ENCODE measurements around the gene DZANK1.
"Not testable (repeated sequence)": the region's sequence is repeated elsewhere in the genome, so short reads cannot be mapped to it uniquely, and the experiment has no call there.

DZANK1 gene

DNA sequence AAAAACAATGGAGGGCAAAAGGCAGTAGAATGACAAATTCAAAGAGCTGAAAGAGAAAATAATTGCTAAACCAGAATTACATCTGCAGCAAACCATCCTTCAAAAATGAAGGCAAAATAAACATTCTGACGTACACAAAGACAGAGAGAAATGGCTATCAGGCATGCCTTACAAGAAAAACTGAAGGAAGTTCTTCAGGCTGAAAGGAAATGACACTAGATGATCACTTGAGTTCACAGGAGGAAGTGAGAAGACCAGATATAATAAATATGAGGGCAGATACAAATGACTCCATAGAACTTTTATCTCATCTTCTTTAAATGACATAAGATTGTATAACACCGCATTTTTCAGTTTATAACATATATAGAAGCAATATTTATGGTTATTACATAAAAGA is 30.0 kb downstream of the DZANK1 start:
- no peak for DNase-seq

DNA sequence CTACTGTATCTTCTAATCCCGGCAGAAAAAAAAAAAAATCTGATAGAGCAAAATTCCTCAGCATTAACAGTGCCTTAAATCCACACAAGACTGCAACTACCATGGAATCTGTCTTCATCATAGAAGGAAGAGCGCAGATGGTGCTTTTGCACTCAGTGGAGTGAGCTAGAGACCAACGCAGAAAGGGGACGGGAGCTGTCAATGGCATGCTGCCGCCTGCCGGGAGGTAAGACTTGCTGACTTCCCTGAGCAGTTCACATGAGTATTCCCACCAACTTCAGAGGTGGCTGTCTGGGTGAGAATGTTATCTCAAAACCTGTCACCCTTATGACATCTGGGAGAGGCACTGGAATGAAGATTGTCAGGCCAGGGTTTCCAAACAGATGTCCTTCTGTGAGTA is 35.6 kb downstream of the DZANK1 start:
- DNase-seq, result no peak

DNA sequence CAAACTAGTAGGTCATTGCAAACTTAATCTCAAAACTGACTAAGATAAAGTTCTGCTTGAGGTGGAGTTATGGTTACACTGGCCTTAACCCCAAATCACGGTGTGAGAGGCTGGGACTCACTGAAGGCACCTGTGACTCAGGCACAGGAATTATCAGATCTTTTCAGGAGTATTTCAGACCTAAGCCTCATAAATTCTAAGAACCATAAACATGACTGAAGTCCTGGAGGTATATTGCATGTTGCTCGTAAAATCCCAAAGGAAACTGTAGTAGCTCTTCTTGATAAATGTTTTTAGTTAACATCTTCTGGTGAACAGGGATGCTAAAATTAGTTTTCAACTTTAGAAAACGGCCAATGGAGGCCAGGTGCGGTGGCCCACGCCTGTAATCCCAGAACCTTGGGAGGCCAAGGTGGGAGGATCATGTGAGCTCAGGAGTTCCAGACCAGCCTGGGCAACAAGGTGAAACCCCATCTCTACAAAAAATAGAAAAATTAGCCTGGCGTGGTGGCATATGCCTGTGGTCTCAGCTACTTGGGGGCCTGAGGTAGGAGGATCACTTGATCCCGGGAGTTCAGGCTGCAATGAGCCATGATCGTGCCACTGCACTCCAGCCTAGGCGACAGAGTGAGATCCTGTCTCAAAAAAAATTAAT is 36.5 kb downstream of the DZANK1 start:
- no peak for DNase-seq

DNA sequence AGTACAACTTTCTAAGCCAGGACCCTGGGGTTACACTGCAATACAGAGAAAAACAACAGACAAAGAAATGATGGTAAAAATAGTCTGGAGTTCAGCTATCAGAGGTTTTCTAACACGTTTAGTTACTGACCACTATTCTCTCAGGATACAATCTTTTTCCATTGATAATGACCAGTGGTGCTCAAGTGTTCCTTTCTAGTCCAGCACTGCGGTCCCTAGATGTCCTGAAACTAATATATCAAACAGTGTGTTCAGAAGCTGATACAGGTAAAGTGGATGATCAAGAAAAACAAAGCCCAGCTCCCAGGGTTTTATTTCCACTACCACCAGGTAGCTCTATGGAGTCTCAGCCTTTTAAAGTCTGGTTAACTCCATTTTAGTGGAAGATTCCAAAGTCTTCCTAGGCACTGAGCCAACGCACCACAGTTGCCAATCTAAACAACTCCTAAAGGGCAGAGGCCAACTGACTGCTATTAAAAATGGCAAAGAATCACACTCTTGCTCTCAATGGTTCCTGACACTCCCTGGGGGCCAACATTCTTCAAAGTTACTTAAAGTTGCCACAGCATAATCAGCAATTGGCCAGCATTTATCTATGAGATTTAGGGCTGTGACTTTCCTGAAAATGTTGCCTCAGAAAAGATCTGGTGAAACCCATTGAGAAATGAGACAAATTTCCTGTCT is 38.2 kb downstream of the DZANK1 start:
- no peak for DNase-seq

DNA sequence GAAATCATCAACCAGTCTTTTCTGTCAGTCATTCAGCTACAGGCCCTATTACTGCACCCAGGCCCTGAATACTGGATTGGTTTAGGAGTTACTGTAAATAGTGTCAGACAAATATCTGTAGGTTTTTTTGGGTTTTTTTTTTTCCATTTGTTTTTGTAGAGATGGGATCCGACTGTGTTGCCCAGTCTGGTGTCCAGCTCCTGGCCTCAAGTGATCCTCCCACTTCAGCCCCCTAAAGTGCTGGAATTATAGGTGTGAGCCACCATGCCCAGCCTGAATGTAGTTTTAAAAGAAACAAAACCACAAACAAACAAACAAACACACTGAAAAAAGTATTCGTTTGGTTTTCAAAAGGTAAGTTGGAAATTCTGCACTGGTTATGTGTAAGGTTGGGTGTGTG is 39.6 kb downstream of the DZANK1 start:
- no peak for DNase-seq

DNA sequence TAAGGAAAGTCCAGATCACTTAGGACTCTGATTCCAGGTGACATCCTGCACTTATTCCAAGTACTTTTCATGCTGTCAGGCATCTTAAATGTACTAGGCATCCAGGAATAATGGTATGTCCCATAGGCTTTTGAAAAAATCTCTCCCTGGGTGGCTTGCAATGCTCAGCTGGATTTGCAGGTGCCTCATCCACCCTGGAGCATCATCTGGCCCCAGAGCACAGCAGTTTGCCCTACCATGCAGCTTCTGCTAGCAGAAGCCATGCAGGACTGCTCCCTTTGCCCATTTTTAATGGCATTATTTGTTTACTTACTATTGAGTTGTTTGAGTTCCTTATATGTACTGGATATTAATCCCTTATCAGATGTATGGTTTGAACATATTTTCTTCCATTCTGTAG is 45.2 kb downstream of the DZANK1 start:
- DNase-seq, result no peak

DNA sequence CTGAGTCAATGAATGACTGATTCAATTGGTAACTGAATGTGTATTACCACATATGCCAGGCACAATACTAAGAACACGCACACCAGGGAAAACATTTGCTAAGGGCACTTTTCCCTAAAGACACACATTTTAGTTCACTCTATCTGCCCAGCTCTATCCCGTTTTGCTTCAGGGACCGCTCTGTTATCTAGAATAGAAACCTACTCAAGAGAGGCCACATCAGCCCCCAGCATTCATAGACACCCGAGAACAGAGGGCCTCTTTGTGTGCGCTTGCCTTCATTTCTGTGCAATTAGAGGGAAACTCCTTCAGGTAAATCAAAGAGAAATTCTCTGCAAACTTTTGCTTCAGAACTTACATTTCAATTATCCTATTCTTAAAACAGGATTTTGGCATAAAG is 50.3 kb downstream of the DZANK1 start:
- no peak for DNase-seq

DNA sequence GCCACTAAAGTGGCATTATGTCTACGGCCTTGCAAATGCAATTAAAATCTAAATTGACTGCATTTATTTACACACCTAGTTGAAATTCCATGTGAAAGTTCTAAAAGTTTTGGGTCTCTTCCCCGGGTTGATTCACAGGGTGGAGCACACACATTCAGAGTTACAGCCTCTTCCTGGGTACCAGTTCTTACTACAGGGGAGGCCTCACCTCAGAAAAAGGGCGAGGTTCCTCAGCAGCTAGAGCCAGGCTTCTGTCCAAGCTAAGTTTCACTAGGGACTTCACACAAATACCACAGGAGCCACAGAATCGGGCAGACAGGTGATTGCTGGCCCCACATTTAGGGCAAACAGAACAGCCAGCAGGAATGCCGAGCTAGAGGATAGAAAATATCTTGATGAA is 52.7 kb downstream of the DZANK1 start:
- no peak for DNase-seq

DNA sequence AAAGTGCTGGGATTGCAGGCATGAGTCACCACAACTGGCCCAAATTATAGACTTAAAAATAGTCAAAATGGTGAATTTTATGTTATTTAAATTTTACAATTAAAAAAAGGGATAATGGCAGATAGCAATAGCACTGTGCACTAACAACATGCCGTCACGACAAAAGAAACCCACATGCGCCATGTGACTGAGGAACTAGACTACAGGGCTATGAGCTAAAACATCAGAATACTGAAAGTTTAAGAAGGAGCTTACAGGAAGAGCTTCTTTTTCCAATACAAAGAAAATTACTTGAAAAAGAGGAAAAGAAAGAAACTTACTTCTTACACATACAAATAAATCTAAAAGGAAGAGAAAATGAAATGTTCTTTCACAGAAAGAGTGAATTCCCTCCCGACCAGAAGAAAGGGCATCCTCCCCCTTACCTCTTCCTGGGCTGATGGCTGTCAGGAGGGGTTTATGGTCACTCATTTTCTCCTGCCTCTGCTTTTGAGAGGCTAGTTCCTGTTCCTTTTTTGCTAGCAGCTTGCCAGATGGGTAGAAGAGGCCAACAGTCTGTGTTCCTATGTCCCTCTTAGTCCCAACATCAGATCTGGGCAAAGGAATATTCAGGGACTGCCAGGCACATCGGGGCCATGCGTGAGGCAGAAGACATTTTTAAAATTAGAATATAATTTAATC is 54.5 kb downstream of the DZANK1 start:
- DNase-seq, result no peak

DNA sequence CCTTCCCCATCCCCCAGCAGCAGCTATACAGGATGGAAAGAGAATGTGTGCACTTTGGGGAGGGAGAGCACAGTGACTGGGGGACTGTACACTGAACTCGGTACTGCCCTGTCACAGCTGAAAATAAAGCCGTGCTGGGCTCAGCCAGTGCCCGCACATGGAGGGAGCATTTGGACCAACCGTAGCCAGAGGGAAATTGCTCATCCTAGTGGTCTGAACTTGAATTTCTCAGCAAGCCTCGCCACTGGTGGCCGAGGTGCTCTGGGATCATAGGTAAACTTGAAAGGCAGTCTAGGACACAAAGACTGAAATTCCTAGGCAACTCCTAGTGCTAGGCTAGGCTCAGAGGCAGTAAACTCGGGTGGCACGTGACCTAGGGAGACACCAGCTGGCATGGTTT is 61.0 kb downstream of the DZANK1 start:
- DNase-seq, result no peak

DNA sequence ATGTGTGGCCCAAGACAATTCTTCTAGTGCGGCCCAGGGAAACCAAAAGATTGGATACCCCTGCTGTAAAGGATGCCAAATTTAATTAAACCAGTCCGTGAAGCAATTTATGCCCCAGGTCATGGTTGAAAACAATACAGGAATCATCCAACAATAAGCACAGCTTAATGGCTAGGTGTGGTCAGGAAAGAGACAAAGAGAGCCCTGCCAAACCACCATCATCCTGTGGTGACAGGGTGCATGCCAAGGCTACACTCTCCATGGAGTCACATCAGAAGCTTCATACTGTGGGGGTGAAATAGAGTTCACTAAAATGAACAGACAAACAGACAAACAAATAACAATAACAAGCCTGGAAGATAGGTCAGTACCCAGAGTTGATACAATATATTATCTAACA is 62.7 kb downstream of the DZANK1 start:
- no peak for DNase-seq

DNA sequence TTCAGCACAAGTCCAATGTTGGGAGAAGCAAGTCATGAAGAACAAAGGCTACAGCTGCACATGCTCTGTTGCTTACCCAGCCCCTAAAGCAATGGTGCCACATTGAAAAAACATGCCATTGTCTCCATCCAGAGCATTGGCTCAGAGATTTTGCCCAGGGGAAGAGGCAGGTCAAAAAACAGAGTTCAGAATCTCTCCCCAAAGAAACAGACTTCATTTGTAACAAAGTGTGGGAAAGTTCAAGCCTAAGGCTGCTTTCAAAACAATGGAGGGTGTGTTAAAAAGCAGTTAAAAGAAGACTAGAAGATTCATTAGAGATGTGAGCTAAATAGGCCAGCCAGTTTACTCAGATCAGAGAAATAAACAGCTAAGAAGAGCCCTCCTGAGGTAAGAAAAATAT is 63.6 kb downstream of the DZANK1 start:
- DNase-seq, result no peak

DNA sequence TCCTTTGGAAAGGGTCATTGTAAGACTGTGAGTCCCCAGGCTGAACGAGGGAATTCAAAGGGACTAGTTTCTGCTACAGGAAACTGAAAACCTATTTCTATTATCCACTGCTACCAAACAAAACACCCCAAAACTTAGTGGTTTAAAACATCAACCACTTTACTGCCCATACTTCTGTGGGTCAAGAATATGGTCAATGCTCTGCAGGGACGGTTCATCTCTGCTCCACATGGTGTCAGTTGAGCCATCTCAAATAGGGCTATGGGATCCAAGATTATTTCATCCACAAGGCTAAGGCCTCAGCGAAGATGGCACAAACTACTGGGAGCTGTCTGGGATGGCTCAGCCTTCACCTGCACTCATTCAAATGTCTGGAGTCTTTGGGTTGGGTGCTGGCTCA is 65.5 kb downstream of the DZANK1 start:
- DNase-seq, result no peak

DNA sequence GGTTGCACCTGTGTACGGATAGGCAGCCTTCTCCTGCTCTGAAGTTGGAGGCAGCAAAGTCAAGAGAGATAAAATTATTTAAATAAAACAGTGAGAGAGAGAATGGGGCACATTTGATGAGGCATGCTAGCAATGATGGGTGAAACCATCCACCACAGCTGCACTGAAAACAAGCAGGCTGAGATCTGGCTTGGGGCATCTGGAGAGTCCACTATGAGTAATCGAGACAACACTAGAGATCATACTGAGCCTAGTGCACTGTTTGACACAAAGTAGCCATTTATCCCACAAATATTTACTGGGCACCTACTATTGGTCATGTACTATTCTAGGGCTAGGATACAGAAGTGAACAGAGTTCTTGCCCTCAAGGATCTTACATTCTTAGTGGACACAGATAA is 66.4 kb downstream of the DZANK1 start:
- DNase-seq, result no peak

DNA sequence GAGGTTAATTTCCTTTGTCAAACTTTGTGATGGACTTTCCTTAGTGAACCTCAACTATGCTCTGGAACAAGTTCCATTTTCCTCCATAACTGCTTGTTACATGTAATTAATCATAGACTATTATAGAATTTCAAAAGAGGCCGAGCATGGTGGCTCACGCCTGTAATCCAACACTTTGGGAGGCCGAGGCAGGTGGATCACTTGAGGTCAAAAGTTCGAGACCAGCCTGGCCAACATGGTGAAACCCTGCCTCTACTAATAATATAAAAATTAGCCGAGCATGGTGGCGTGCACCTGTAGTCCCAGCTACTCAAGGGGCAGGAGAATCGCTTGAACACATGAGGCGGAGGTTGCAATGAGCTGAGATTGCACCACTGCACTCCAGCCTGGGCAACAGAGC is 68.1 kb downstream of the DZANK1 start:
- DNase-seq, result not testable (repeated sequence)

DNA sequence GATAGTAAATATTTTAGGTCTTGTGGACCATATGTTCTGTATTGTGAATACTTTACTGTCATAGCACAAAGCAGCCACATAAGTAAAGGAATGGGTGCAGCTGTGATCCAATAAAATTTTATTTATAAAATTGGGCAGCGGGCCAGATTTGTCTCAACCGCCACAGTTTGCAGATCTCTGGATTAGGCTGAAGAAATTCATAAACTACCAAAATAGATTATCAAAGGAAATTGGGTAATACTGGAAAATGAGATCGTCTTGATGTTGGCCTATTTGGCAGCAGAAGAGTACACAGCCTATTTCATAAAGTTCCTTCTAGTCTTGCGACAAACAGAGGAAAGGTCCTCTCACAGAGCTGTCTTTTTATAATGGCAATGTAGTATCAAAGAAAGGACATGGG is 69.8 kb downstream of the DZANK1 start:
- no peak for DNase-seq

DNA sequence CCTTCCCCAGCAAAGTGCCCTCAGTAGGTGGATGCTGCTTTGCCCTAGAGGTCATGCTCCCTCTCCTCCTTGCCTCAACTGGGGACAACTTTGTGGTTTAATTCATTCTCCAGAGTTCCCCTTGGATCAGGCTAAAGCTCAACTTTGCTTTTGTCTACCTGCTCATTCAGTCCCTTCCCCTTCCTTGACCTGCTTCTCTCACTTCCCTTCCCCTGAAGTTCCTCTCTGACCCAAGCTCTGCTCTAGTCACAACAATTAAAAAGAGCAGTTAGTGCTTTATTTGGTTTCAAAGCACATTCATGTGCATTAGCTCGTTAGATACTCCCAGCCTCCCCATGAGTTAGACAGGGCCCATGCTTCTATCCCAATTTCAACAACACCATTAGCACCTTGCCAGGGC is 71.3 kb downstream of the DZANK1 start:
- no peak for DNase-seq

DNA sequence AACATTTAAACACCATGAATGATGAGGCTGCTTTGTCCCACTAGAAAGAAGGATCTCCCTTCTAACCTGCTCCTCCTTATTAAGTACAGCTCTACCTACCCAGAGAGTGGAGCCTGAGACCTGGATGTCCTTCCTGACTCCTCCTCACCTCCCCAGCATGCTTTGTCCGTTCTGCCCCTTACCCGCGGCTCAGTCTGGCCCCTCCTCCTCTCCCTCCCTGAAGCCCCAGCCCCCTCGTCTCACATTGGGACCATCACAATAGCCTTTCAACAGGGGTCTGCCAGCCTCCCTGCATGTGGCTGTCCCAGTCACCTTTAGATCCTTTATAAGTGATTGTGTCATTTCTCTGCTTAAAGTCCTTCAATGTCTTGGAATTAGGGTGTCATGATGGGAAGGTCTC is 72.5 kb downstream of the DZANK1 start:
- no peak for DNase-seq

DNA sequence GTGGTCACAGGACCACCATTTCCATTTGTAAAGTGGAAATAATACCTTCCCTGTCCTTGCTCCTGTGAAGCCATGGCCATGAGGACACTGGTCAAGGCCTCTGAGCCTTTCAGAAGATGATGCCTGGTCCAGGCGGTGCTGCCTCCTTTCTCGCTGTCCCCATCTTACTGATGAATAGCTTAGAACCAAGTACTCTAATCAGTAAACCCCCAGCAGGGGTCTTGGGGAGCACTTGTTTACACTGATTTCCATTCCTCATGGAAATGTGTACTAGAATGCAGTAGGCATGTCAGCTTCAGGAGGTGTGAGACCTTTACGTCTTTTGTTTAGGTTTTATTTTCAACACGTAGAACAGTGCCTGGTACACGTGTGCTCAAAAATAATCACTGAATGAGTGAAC is 75.1 kb downstream of the DZANK1 start:
- DNase-seq, result no peak

DNA sequence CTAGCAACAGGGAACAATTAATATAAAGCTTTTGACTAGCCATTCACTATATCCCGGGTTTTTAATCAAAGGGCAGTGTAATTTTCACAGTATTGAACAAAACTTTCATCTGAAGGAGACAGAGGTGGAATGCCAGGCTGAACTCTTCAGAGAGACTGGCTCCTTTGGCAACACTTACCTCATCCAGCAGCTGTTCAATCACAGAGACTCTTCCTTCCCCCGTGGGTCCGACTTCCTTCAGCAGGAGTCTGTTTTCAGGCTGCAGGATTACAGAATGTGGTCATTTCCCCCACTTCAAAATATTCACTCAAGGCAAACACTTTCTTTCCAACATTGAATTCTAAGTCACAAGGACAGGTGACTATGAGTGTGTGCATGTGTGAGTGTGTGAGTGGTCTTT is 76.6 kb downstream of the DZANK1 start:
- DNase-seq, result no peak

DNA sequence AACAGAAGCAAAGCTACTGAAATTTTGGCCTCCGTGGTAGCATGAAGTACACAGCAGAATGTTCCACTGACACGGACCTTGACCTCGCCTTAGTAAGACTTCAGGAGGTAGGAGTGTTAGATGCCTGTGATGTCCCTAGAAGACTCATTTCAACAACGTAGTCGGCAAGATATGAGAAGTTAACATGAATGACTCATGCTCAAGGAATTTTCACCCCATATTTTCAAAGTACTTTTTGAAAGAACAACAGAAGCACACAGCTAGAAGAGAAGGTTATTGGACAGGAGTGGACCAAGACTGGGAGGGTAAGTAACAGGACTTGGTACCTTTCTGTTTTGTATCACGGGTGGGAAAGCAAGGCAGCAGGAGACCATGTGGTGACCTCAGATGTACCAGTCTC is 78.0 kb downstream of the DZANK1 start:
- no peak for DNase-seq

DNA sequence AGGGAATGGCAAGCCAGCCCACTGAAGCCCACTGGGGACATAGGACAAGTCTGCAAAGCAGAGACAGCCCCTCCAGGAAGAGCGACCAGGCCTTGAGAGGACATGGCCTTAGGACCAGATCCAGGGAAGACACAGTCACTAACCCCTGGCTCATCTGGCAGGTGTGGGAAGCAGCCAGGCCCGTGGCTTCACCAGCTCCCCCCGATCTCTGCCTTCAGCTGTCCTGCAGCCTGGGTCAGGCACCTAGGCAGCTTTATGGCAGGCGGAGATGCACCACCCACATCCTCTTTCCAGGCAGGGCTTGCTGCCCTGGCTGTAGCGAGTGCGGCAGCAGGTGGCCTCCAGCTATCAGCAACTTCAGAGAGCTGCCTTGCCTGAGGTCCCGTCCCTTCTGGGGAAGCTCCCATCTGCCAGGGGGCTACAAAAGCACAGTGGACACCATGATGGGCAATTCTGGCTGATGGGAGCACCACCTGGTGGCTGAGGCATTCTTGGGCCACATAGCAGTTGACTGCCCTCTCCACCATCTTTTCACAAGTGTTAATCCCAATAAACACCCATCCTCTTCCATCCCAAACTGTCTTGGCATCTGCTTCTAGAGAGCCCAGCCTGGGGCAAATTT is 85.8 kb downstream of the DZANK1 start:
- DNase-seq, result no peak

DNA sequence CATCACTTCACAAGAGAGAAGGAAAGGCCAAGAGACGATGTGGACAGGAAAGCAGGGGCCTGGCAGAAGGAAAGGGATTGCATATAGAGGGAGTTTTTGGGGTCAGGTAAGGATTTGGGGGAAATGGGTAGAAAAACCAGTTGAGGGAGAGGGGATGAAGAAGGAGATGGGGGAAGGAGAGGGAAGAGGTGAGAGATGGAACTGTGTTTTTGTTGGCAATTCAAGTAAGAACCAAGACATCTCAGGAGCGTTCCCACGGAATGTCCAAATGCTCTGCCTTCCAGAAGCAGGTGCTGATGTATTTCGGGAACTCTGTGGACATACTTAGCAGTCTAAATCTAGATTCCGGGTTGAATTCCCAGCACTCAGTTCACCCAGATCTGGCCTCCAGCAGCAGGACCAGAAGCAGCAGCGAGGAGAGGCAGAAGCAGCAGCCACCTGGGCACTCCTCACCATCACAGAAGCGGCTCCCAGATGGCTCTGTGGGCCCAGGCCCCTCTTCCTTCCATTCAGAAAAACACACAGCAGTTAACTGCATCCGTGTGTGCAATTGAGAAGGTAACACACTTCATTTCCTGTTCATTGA is 88.8 kb downstream of the DZANK1 start:
- DNase-seq, result no peak

DNA sequence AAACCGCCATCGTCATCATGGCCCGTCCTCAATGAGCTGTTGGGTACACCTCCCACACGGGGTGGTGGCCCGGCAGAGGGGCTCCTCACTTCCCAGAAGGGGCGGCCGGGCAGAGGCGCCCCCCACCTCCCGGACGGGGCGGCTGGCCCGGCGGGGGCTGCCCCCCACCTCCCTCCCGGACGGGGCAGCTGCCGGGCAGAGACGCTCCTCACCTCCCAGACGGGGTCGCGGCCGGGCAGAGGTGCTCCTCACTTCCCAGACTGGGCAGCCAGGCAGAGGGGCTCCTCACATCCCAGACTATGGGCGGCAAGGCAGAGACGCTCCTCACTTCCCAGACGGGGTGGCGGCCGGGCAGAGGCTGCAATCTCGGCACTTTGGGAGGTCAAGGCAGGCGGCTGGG is 91.3 kb downstream of the DZANK1 start:
- DNase-seq, result not testable (repeated sequence)
